ENCODE results near the gene UPK1A.

The UPK1A gene

DNA sequence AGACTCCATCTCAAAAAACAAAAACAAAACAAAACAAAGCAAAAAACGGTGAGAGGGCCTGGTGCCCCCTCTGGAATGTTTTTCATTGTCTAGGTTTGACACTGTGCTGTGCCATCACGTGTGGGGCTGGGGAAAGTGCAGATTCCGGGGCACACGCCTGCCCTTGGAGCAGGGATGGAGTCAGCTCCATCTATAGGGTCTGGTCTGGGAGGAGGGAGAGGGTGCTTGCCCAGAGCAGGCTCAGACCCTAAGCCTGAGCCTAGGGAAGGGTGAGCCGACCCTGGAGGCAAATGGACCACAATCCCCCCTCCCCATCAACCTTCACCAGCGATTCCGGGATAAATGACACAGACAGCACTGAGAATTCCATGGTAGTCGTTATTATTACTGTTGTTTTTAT, 27.1 kb downstream of the UPK1A start:
- DNase-seq, result no peak

DNA sequence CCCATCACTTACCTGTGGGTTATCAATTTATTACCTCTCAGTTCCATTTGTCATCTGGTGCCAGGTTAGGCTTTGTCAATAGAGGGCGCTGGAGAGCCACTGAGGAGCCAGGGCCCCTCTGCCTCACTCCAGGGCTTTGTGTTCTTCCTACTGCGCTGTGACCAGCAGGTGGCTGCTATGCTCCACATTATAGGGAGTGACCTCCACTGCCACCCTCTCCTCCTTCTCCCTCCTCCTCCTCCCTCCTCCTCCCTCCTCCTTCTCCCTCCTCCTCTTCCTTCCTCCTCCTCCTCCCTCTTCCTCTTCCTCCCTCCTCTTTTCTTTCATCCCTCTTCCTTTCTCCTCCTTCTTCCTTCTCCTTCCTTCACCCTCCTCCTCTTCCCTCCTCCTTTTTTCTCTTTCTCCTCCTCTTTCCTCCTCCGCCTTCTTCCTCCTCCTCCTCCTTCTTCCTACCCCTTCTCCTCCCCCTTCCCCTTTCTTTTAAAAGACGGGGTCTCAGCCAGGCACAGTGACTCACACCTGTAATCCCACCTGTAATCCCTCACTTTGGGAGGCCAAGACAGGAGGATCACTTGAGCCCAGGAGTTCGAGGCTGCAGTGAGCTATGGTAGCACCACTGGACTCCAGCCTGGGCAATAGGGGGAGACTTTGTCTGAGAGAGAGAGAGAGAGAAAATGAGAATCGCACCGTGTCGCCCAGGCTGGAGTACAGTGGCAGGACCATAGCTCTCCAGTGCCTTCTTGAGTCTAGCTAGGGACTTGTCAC, 27.7 kb downstream of the UPK1A start:
- peak; percentile 83 for DNase-seq

DNA sequence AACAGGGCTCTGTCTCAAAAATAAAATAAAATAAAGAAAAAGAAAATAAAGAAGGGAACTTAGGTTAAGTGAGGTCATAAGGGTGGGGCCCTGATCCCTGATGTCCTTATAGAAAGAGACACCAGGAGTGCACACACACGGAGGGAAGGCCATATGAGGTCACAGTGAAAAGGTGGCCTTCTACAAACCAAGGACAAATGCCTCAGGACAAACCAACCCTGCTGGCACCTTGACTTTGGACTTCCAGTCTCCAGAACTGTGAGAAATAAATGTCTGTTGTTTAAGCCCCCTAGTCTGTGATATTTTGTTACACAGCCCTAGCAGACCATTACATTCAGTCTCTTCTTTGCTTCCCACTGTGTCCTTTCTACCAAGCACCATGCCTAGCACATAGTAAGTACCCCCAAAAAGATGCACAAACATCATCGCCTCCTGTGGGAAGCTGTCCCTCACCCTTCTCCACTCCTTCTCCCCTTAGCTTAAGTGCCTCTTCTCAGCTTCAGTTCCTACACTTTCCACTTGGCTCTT, 29.6 kb downstream of the UPK1A start:
- no peak for DNase-seq

DNA sequence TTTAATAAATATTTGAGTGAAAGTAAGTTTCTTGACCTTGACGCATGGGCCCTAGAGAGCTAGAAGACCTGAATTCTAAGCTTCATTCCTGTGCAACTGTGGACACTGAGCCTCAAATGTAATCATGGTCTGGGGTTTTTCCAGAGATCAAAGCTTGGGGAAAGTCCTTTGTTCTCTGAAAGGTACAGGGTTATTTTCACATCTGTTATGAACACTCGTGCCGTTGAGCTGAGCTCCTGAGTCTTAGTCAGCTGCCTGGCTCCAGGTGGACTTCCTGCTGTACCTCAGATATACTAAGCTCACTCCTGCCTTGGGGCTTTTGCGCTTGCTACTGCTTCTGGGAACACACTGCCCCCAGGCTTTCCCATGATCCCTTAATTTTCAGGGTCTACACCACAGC, 30.5 kb downstream of the UPK1A start:
- DNase-seq, result no peak

DNA sequence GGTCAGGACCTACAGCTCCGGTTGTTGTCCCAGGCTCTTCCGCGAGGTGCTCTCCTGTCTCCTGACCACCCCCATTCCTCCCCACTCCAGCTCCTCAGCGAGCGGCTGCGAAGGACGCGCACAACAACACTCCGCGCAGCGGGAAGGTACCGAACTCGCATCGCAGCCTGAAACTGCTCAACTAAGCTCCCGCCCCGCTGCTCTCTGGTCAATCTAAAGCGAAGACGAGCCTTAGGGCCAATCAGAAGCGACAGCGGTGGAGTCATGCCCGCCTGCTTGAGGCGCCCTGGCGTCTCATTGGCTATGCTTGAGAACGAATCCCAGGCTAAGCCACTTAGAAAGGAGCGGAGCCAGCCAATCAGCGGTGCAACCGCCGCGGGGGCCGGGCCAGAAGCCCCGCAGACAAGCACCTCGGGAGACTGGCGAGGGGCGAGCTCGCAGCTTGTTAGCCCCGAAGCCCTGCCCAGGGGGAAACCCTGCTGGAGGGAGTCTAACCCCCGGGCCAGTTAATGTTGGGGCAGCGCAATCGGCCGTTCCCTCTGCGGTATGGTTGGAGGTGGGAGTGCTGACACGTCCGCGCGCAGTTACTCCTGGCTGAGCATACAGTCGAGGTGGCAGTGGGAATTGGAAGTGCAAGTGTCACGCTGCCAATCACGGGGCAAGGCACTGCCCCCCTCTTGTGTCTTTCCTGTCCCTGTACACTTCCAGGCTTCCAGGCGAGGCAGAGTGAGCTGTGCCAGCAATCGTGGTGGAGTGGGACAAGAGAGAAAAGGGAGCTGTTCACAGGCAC, 36.1 kb downstream of the UPK1A start:
- peak; percentile 97 for DNase-seq

DNA sequence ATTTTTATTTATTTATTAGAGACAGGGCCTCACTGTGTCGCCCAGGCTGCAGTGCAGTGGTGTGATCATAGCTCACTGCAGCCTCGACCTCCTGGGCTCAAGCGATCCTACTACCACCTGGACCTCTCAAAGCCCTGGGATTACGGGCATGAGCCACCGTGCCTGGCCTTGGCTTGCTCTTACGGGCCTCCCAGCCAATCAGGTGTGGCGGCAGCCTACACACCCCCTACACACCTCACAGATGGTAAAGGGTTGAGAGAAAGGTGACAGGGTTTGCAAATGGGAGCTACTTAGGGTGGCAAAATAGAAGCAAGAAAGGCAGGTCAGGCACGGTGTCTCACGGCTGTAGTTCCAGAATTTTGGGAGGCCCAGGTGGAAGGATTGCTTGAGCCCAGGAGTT, 37.0 kb downstream of the UPK1A start:
- DNase-seq, result no peak

DNA sequence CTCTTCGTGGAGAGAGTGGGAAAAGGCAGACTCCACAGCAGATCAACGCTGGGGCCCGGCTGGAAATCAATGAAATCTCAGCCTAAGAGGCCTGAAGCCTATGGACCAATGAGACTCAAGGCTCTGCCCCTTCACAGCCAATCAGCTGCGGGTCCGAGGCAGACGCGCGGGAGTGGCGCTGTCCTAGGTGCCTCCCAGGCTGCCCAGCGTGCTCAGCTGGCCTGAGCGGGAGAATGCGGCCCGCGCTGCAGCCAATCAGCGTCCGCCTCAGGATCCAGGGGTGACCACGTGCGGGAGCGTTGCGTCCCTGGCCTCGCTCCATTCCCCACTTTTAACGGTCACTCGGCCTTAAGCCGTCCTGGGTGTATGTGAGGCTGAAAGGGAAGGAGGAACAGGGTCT, 37.9 kb downstream of the UPK1A start, which contains the start of gene ZBTB32:
TSS of gene ZBTB32 (plus strand) at position 341 of the 400 bp plus-strand sequence. CDS start 10,069 bp downstream, outside the sequence.
- peak; percentile 65 for DNase-seq

DNA sequence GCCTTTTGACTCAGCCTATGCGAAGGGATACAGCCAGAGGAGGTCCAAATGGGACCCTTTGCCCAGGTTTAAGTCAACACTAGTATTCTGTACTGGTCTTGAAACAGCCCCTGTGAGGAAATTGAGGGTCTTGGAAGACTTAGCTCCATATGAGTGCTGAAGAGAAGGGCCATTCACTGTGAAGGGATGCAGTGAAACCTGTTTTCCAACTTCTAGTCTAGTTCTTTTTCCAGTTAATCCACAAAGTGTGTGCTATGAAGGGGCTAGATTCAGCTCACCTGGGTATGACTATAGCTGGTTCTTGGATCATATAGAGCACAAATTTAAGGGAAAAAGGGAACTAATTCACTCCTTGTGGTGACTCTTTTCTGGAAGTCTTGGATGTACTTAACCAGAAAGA, 42.1 kb downstream of the UPK1A start:
- no peak for DNase-seq

DNA sequence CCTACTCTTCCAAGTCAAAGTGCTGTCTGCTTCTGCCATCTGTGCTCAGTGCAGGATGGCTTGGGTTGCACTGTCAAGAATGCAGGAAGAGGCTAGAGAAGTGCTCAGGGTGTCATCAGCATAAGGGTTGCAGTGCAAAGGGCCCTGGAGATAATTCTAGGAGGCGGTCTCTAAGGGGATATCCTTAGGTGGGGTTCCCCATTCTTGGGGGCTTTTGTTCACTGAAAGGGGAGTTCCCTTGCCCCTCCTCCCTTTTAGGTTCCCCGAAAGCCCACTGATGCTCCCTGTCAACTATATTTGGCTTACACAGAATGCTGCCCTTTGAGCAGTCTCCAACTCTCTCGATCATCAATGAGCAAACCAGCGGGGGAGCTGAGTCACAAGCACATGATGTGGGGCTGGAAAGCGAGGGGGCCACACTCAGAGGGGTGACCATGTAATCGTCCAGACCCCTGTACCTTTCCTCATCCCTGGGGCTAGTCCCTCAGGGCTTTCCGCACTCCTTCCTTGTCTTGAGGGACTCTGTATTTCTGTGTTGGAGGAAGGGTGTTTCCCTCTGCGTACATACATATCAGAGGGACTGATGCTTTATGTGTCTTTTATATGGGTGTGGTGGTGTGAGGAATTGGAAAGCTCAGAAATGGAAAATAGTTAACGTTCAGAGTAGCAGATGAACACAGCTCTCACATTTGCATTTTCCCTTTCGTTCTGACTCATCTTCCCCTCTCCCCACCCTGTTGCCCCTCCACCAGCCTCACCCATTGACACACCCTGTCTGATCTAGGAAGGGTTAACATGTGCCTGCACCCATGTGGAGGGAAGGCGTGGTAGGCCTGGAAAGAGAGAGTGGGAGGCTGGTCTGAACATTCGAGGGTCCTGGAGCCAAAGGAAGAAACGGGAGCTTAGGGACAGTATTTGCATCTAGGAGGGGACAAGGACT, 44.7 kb downstream of the UPK1A start:
- DNase-seq, result no peak

DNA sequence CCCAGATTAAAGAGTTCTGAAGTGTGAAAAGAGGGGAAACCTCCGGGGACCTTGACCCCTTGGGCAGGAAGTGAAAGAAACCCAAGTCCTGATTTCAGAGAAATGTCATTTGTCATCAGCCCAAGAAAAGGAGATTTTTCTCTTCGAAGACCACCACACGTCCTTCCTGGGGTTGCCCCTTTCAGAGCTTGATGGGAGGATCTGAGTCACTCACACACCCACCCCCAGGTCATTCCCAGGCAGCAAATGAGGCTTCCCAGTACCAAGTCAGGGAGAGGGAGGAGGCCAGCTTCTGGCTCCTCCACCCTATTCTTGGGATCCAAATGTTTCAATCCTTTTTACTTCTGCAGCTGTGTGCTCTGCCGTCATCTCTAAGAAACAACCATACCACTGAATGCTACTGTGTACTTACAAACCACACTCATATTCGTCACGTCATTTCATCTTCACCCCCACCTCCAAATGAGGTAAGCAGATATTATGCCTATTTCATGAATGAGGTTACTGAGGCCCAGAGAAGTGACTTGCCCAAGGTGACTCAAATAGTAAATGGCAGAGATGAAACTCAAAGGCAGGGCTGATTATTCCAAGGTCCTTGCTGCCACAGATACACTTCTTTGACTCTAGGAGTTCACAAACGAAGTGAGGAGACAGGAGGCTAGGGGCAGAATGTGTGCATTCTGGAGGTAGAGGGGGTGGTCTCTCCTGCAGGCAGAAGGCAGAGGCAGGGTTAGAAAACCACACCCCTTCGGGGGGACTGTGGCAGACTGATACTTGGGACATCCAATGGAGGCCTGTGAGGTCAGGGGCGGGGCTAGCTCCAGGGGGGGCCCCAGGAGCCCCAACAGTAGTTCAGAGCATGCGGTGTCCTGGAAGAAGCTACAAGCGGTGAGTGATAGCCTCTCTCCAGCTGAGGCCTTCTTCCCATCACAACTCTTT, 46.5 kb downstream of the UPK1A start:
- DNase-seq, result no peak

DNA sequence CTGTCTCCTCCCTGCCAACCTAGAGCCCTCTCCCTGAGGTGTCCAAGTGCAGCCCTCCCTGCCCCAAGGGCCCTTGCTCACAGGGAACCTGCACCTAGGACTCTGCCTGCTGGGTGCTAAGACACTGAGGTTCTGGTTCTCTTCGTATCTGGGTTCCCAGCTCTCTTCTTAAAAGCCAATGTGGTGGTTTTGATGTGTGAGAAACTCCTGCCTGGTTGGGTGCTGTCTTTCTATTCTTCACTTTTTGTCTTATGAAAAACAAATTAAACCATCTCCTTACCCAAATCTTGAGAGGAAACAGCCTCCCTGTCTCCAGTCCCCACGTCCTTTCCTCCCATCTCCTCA, 47.2 kb downstream of the UPK1A start:
- DNase-seq, result no peak

DNA sequence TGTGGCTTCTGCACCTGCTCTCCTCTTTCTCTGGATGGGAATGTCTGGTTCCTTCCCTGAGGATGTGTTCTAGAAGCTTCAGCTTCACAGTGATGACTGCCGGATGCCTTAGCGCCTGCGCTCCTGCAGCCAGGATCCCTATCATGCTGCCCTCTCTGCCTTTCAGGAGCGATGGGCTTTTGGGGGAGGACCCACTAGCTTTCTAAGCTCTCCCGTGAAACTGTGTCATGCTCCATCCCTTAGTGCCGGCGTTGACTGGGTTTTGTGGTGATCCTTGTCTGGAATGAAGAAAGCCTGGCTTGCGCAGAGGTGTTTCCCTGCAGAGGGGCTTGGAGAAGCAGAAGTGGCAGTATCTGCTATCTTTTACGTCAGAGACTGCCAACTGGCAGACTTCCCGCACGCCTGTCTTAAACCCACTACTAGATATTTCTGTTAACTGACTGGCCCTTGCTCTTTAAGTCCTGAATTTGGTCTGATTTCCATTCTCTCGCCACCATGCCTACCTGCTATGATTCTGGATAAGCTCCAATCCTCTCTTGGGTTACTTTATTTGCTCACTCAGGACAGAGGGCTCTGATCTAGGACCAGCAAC, 47.7 kb downstream of the UPK1A start:
- no peak for DNase-seq

DNA sequence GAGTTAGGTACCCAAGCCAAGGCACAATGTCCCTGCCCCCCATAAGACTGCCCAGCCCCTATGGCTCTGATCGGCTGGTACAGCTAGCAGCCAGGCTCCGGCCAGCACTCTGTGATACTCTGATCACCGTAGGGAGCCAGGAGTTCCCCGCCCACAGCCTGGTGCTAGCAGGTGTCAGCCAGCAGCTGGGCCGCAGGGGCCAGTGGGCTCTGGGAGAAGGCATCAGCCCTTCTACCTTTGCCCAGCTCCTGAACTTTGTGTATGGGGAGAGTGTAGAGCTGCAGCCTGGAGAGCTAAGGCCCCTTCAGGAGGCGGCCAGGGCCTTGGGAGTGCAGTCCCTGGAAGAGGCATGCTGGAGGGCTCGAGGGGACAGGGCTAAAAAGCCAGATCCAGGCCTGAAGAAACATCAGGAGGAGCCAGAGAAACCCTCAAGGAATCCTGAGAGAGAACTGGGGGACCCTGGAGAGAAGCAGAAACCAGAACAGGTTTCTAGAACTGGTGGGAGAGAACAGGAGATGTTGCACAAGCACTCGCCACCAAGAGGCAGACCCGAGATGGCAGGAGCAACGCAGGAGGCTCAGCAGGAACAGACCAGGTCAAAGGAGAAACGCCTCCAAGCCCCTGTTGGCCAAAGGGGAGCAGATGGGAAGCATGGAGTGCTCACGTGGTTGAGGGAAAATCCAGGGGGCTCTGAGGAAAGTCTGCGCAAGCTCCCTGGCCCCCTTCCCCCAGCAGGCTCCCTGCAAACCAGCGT, 48.5 kb downstream of the UPK1A start:
- no peak for DNase-seq

DNA sequence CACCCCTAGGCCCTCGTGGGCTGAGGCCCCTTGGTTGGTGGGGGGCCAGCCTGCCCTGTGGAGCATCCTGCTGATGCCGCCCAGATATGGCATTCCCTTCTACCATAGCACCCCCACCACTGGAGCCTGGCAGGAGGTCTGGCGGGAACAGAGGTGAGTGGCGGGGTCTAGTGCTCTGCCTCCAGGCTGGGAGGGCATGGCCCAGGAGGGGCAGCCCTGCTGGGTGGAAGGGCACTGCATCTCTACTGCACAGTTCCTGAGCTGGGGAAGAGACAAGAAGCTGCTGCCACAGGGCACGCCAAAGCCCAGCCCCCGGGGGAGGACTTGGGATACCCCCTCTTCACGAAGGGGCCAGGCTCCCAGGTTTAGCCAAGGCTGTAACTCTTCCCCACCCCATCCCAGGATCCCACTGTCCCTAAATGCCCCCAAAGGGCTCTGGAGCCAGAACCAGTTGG, 49.1 kb downstream of the UPK1A start:
- no peak for DNase-seq

DNA sequence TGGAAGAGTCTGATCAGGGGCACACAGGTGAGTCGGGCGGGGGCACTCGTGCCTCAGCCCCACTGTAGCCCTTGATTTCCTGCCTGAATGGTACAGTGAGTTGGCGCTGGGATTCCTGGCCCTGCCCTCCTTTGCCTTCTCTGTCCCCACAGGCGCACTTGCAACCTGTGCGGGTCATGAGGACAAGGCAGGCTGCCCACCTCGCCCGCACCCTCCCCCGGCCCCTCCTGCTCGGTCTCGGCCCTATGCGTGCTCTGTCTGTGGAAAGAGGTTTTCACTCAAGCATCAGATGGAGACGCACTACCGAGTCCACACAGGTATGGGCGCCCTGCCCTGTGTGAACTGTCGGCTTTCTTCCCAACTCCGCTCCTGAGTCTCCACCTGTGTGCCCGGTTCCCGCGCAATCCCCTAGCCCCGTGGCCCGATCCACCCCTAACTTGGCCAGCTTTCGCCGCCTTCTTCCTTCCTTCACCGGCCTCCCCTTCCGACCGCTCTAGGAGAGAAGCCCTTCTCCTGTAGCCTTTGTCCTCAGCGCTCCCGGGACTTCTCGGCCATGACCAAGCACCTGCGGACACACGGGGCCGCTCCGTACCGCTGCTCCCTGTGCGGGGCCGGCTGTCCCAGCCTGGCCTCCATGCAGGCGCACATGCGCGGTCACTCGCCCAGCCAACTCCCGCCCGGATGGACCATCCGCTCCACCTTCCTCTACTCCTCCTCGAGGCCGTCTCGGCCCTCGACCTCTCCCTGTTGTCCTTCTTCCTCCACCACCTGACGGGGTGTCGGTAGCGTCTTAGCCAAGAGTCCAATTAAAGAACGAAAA, 49.9 kb downstream of the UPK1A start:
- no peak for DNase-seq

DNA sequence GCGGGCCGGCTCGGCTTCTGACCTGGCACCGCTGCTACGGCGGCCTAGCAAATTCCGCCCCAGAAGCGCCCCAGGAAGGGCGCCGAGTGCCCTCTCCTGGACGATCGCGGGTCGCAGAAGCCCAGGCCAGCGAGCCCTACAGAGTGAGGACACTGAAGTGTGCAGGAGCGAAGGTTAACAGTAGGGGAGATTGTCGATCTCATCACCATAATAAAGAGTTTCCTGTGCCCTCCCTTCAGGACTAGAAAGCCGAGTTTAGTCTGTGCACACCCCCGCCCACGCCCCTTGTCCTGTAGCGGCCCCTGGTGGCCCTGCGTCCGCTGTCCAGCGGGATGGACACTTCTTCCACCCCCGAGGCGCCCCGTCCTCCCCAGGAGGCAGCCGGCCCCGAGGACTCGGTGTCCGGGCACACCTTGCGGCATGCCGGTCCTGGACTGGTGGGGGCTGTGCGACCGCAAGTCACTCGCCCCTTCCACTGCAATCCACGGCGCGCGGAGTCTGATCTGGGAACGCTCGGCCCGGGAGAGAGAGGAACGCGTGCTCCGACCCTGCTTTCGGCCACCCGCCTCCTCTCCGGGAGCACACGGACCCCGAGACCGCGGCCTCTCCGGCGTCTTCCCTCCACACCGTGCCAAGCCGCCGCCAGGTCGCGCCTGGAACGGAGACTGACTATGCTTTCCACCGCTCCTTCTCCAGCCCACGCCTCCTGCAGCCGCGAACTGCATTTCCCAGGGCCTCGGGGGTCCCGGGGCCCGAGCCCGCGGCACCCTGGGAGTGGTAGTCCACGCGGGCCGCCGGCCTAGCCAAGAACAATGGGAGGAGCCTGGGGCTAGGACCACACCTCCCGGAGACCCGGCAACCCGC, 50.7 kb downstream of the UPK1A start:
- DNase-seq, result peak; percentile 81

DNA sequence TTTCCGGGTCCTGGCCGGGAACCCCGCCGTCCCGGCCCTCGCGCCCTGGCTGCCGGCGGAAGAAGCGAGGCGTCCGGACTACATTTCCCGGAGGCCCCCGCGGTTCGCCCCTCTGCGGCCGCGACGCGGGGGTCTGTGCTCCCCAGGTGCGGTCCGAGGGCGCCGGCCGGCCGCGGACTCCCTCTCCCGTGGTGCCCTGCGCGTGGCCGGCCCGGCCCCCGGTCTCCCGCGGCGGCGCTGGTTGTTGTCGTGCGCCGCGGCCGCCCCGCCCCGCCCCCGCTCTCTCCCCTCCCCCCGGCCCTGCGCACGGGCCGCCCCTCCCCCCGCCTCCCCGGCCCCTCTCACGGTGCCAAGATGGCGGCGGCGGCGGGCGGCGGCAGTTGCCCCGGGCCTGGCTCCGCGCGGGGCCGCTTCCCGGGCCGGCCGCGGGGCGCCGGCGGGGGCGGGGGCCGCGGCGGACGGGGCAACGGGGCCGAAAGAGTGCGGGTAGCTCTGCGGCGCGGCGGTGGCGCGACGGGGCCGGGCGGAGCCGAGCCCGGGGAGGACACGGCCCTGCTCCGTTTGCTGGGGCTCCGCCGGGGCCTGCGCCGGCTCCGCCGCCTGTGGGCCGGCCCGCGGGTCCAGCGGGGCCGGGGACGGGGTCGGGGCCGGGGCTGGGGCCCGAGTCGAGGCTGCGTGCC, 51.5 kb downstream of the UPK1A start, which contains the start of gene KMT2B:
TSS of gene KMT2B (plus strand) at position 339 of the 680 bp plus-strand sequence. CDS start at position 355, 16 bp downstream.
- peak; percentile 97 for DNase-seq

Measured in fibroblast of skin of right biceps (primary cell).